Measurements from ENCODE around the gene PCCA. TPM values are rescaled to one million over a fixed set of nuclear protein-coding genes. Genes with fewer than 3 reads are reported as not detected.

The PCCA gene
- total and polyA plus RNA-seq, 7 donors = 18.0 to 45.6 (median 42.8) TPM

DNA sequence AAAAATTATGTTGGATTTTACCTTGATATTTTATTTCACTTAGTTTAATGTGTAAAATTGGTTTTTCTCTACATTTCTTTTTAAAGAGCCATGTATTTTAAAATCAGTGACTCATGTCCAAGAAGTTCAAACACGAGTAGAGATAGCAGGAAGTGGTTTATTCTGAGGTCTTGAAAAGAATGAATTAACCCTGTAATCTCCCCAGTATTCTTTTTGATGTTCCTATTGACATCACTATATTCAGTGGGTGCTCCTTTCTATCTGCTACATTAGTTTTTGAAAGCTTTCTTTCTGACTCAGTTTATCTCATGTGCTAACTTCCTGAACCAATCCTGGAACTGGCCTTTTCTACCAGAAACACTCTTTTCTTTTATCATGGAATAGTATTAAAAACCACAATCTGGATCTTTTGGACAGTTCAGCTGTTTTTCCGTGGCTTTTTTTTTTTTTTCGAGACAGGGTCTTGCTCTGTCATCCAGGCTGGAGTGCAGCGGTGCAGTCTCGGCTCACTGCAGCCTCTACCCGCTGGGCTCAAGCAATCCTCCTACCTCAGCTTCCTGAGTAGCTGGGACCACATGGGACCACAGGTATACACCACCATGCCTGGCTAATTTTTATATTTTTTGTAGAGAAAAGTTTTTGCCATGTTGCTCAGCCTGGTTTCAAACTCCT, 114.9 kb downstream of the PCCA start:
- H3K9me3 ChIP-seq = no peaks in the 10 kb centered on the region
- H3K27ac ChIP-seq = no peak overlapping the region
- intact Hi-C loops (cut with DNase I) = no loop called here
- no peaks in the 10 kb centered on the region for H3K4me1 ChIP-seq
- WGBS, 2 donors = 54 to 74% methylated on average over 6 of the region's 6 CpGs
- no peak overlapping the region for H3K4me3 ChIP-seq
- H3K27me3 ChIP-seq = no peaks in the 10 kb centered on the region
- no peaks in the 10 kb centered on the region for H3K36me3 ChIP-seq
- TF ChIP-seq POLR2AphosphoS5 (IDR thresholded peaks at IDR 0.05) (no peak), EP300 (IDR thresholded peaks at IDR 0.05) (no peak), POLR2A (IDR thresholded peaks at IDR 0.05) (no peak)
- TF ChIP-seq, protein P1, sequence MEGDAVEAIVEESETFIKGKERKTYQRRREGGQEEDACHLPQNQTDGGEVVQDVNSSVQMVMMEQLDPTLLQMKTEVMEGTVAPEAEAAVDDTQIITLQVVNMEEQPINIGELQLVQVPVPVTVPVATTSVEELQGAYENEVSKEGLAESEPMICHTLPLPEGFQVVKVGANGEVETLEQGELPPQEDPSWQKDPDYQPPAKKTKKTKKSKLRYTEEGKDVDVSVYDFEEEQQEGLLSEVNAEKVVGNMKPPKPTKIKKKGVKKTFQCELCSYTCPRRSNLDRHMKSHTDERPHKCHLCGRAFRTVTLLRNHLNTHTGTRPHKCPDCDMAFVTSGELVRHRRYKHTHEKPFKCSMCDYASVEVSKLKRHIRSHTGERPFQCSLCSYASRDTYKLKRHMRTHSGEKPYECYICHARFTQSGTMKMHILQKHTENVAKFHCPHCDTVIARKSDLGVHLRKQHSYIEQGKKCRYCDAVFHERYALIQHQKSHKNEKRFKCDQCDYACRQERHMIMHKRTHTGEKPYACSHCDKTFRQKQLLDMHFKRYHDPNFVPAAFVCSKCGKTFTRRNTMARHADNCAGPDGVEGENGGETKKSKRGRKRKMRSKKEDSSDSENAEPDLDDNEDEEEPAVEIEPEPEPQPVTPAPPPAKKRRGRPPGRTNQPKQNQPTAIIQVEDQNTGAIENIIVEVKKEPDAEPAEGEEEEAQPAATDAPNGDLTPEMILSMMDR (IDR thresholded peaks at IDR 0.05) = no peak
- no peak for DNase-seq

DNA sequence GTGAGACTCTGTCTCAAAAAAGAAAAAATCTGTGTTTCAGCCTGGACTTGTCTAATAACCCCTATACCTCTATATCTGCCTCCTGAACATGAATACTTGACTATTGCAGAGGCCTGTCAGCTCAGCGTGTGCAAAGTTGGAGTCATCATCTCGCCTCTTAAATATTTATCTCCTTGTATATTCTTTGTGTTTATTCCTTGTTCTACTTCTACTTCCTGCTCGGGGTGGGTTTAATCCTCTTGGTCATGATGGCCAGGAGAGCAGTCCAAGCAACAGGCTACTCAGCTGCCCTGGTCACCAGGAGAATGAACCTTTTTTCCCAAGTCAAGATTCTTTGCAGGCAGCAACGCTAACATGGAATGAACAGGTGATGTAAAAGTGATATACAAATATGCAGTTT, 119.1 kb downstream of the PCCA start:
- no peak for DNase-seq
- no peaks in the 10 kb centered on the region for H3K9me3 ChIP-seq
- WGBS, 2 donors = 88% methylated on average over 4 of the region's 4 CpGs
- no peaks in the 10 kb centered on the region for H3K27me3 ChIP-seq
- peaks cover 0 to 12% (median 0%) of the 10 kb centered on the region in 4 donors for H3K36me3 ChIP-seq
- no peak overlapping the region for H3K4me3 ChIP-seq
- H3K4me1 ChIP-seq = peaks cover 0 to 14% (median 0%) of the 10 kb centered on the region in 4 donors
- H3K27ac ChIP-seq = no peak overlapping the region
- intact Hi-C loops (cut with DNase I) = no loop called here
- TF ChIP-seq POLR2A (IDR thresholded peaks at IDR 0.05) (no peak), POLR2AphosphoS5 (IDR thresholded peaks at IDR 0.05) (no peak), EP300 (IDR thresholded peaks at IDR 0.05) (no peak)
- TF ChIP-seq, protein P1 (IDR thresholded peaks at IDR 0.05) = no peak

DNA sequence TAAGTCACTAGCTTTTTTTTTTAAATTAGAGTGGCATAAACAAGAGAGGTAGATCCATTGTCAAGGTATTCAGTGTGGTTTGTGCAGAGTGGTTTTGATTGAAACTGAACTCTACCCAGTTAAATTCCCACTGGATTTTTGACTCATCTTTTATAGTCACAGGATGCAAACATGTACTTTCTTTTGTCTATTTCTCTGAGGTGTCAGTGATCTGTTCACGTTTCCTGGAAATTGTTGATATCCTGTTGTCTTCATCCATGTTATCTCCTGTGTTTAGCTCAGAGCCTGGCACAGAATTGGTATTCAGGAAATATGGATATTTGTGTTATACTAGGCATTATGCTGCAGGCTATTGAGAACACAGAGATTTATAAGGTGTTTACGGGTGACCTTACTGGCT, 119.7 kb downstream of the PCCA start:
- 84 to 87% methylated on average over 2 of the region's 2 CpGs for WGBS, 2 donors
- no peak for DNase-seq
- Histone ChIP-seq H3K4me1 (peaks cover 0 to 14% (median 0%) of the 10 kb centered on the region in 4 donors), H3K36me3 (peaks cover 0 to 12% (median 0%) of the 10 kb centered on the region in 4 donors), H3K27ac (no peak overlapping the region), H3K4me3 (no peak overlapping the region), H3K27me3 (no peaks in the 10 kb centered on the region), H3K9me3 (no peaks in the 10 kb centered on the region)
- intact Hi-C loops (cut with DNase I) = no loop called here
- TF ChIP-seq, protein P1 (IDR thresholded peaks at IDR 0.05) = no peak
- no peak for TF ChIP-seq EP300 (IDR thresholded peaks at IDR 0.05)
- TF ChIP-seq POLR2A (IDR thresholded peaks at IDR 0.05) = no peak
- TF ChIP-seq POLR2AphosphoS5 (IDR thresholded peaks at IDR 0.05) = no peak

DNA sequence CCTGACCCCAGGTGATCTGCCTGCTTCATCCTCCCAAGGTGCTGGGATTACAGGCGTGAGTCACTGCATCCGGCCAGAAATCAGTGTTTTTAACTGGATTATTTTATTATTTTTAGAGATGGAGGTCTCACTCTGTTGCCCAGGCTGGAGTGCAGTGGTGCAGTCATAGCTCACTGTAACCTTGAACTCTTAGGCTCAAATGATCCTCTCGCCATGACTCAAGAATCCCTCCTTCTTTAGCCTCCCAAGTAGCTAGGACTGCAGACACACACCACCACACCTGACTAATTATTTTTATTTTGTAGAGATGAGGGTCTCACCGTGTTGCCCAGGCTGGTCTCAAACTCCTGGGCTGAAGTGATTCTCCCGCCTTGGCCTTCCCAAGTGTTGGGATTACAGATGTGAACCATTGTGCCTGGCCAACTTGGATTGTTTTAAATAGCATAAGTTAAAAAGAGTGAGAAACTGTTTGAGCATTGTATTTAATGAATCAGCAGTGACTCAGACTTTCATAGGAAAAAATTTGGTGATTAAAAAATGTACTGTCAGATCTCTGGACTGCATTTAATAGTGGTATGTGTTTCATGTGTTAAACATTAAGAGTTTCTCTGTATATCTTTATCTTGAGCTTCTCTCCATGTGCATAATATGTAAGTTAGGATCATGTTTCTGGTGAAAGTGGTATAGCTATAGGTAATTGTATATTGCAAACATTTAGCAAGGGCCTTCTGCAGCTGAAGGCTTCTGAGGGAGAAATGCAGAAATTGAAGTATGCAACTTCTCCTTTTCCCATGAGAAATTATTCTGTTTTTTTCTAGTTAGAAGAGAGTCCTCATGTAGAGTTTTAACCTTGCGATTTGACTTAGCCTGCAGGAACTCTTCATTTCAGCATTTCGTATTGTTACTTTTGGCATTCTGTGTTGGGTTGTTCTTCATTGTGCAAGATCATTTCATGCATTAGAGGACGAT, 121.2 kb downstream of the PCCA start:
- DNase-seq = no peak
- H3K27ac ChIP-seq = no peak overlapping the region
- H3K4me3 ChIP-seq = no peak overlapping the region
- no peak for TF ChIP-seq POLR2AphosphoS5 (IDR thresholded peaks at IDR 0.05)
- TF ChIP-seq EP300 (IDR thresholded peaks at IDR 0.05) = no peak
- TF ChIP-seq POLR2A (IDR thresholded peaks at IDR 0.05) = no peak
- TF ChIP-seq, protein P1 (IDR thresholded peaks at IDR 0.05) = no peak
- peaks cover 0 to 14% (median 0%) of the 10 kb centered on the region in 4 donors for H3K4me1 ChIP-seq
- H3K27me3 ChIP-seq = no peaks in the 10 kb centered on the region
- intact Hi-C loops (cut with DNase I) = no loop called here
- WGBS, 2 donors = 90 to 95% methylated on average over 8 of the region's 8 CpGs
- H3K36me3 ChIP-seq = peaks cover 0 to 12% (median 0%) of the 10 kb centered on the region in 4 donors
- no peaks in the 10 kb centered on the region for H3K9me3 ChIP-seq
